SU-DHL-6 (cell line): ENCODE results near the gene ARFGEF2.

Source experiments
- H2AFZ ChIP-seq: fragments of 200-600 bp; sonication (generic); 2 replicates; pipeline ENCODE4 v1.6.1; 2014; ENCODE audit warnings: low read depth, mild to moderate bottlenecking, moderate library complexity, mixed read lengths, antibody characterized with exemption, low read length; ENCODE audit not compliant: severe bottlenecking
- H3F3A ChIP-seq: fragments of 200-600 bp; shearing (Covaris generic); 2 replicates; pipeline ENCODE4 v1.6.0; 2016; ENCODE audit warnings: antibody characterized with exemption, mild to moderate bottlenecking; ENCODE audit not compliant: insufficient read depth
- H3K27ac ChIP-seq: fragments of 200-600 bp; sonication (generic); 2 replicates; pipeline ENCODE4 v1.5.1; 2016; ENCODE audit warnings: low read depth, mild to moderate bottlenecking, low read length, moderate library complexity, mixed read lengths
- H3K27me3 ChIP-seq: fragments of 200-600 bp; sonication (generic), shearing (Covaris generic); 2 replicates; pipeline ENCODE4 v1.6.0; 2014; ENCODE audit warnings: mild to moderate bottlenecking, low read length
- H3K36me3 ChIP-seq: fragments of 200-600 bp; sonication (generic); 2 replicates; pipeline ENCODE4 v1.6.1; 2014; ENCODE audit warnings: mild to moderate bottlenecking, low read length, mixed read lengths
- H3K4me2 ChIP-seq: fragments of 300-600, 200-600 bp; shearing (Covaris generic), sonication (generic); 2 replicates; pipeline ENCODE4 v1.6.0; 2014; ENCODE audit warnings: low read length, low read depth, mild to moderate bottlenecking; ENCODE audit not compliant: poor library complexity, severe bottlenecking
- H3K4me3 ChIP-seq: fragments of 200-600 bp; sonication (generic); 2 replicates; pipeline ENCODE4 v1.5.1; 2014; ENCODE audit warnings: antibody characterized with exemption, low read length, mild to moderate bottlenecking, mixed read lengths; ENCODE audit not compliant: insufficient read depth, poor library complexity, severe bottlenecking
- H3K79me2 ChIP-seq: fragments of 200-600 bp; sonication (generic); 2 replicates; pipeline ENCODE4 v1.6.1; 2014; ENCODE audit warnings: mild to moderate bottlenecking, low read length, moderate library complexity; ENCODE audit not compliant: insufficient read depth
- H3K9ac ChIP-seq: fragments of 200-600 bp; sonication (generic); 2 replicates; pipeline ENCODE4 v1.7.0; 2014; ENCODE audit warnings: mild to moderate bottlenecking, low read length
- H3K9me2 ChIP-seq: fragments of 200-600 bp; sonication (generic); replicated peaks from 2 replicates; pipeline ENCODE4 v1.6.1; 2014; ENCODE audit warnings: low read length; ENCODE audit not compliant: insufficient read depth
- H3K9me3 ChIP-seq: fragments of 200-600 bp; sonication (generic); 2 replicates; pipeline ENCODE4 v1.6.1; 2014; ENCODE audit warnings: low read length, mixed read lengths; ENCODE audit not compliant: insufficient read depth
- H4K20me1 ChIP-seq: fragments of 200-600 bp; sonication (generic); 2 replicates; pipeline ENCODE4 v1.6.1; 2014; ENCODE audit warnings: low read depth, mild to moderate bottlenecking, antibody characterized with exemption, low read length, moderate library complexity, mixed read lengths
- CTCF ChIP-seq: fragments of 200-600 bp; sonication (generic); IDR thresholded peaks from one replicate; pipeline ENCODE4 v1.5.1; 2017; ENCODE audit warnings: antibody characterized with exemption, mild to moderate bottlenecking, low read length, moderate library complexity; ENCODE audit not compliant: insufficient read depth, poor library complexity, severe bottlenecking
- EZH2phosphoT487 ChIP-seq: fragments of 200-600 bp; sonication (generic), shearing (Covaris generic); conservative IDR thresholded peaks from 2 replicates; pipeline ENCODE4 v1.6.1; 2018; ENCODE audit warnings: mild to moderate bottlenecking, antibody characterized with exemption, low read length, moderate library complexity, mixed read lengths

The ARFGEF2 gene

GRCh38 chr20:48952656-48953055 is 31.1 kb downstream of the ARFGEF2 start:
- no peak overlapping the region for H3K27ac ChIP-seq

DNA sequence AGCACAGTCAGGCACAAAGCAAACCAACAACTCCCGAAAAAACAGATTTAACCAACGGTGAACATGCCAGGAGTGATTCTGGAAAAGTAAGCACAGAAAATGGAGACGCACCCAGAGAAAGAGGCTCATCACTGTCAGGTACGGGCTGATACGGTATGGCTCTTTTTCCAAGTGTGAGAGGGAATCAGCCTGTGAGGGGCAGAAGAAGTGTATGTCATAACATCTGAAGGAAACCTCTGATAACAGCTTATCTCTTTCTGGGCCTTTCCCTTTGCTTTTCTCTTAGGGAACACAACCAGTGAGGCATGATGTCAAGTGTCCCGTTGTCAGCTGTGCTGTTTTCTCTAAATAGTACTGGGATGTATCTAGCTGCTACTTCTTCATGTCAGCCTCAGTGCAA is 32.1 kb downstream of the ARFGEF2 start:
- Histone ChIP-seq H4K20me1 (no peaks in the 10 kb centered on the region), H2AFZ (no peak overlapping the region), H3K27ac (no peak overlapping the region), H3K4me2 (no peak overlapping the region), H3F3A (no peaks in the 10 kb centered on the region), H3K9ac (no peak overlapping the region), H3K36me3 (no peaks in the 10 kb centered on the region; the same call in 1 of the 2 replicates), H3K27me3 (no peaks in the 10 kb centered on the region), H3K4me3 (no peak overlapping the region), H3K79me2 (no peaks in the 10 kb centered on the region), H3K9me3 (no peaks in the 10 kb centered on the region), H3K9me2 (no peaks in the 10 kb centered on the region)
- TF ChIP-seq CTCF = no peak
- no peak for TF ChIP-seq EZH2phosphoT487

More at GRCh38 chr20:48952656-48953055, 31.1 kb downstream of the ARFGEF2 start:
- Histone ChIP-seq H3K9me2 (no peaks in the 10 kb centered on the region), H3K9me3 (no peaks in the 10 kb centered on the region), H2AFZ (no peak overlapping the region), H3K4me3 (no peak overlapping the region), H3K4me2 (no peak overlapping the region), H3K27me3 (no peaks in the 10 kb centered on the region), H3K79me2 (no peaks in the 10 kb centered on the region), H4K20me1 (no peaks in the 10 kb centered on the region), H3F3A (no peaks in the 10 kb centered on the region), H3K9ac (no peak overlapping the region), H3K36me3 (no peaks in the 10 kb centered on the region; the same call in 1 of the 2 replicates)
- TF ChIP-seq EZH2phosphoT487 = no peak
- no peak for TF ChIP-seq CTCF

GRCh38 chr20:48956052-48956451 is 34.5 kb downstream of the ARFGEF2 start:
- Histone ChIP-seq H4K20me1 (no peaks in the 10 kb centered on the region), H2AFZ (no peak overlapping the region), H3K27me3 (no peaks in the 10 kb centered on the region), H3K27ac (no peak overlapping the region), H3K36me3 (peaks cover 3% of the 10 kb centered on the region; the same call in 1 of the 2 replicates), H3K79me2 (no peaks in the 10 kb centered on the region), H3K4me2 (no peak overlapping the region), H3K9me2 (no peaks in the 10 kb centered on the region), H3K9ac (no peak overlapping the region), H3K4me3 (no peak overlapping the region), H3K9me3 (no peaks in the 10 kb centered on the region), H3F3A (no peaks in the 10 kb centered on the region)
- no peak for TF ChIP-seq CTCF
- TF ChIP-seq EZH2phosphoT487 = no peak
